Activated CD4-positive, alpha-beta memory T cell treated with anti-CD3 and anti-CD28 coated beads for 36 hours (primary cell): ENCODE measurements around the gene DEFB110. TPM values are rescaled to one million over a fixed set of nuclear protein-coding genes. Genes with fewer than 3 reads are reported as not detected.

Source experiments
- CTCF ChIA-PET: fragments of 350-600 bp; sonication (Branson Sonifier 250); formaldehyde crosslinking; loops from one replicate; lab custom pipeline; 2021; ENCODE audit warnings: antibody characterized with exemption, inconsistent platforms; lab: Charles Lee
- POLR2A ChIA-PET: fragments of 350-600 bp; sonication (Branson Sonifier 250); formaldehyde crosslinking; loops from one replicate; lab custom pipeline; 2021; ENCODE audit warnings: antibody characterized with exemption; lab: Charles Lee
- DNase-seq: peaks from one replicate; pipeline ENCODE4 v3.0.0-alpha.2; 2020
- H3K27ac Mint-ChIP-seq: one replicate; pipeline ENCODE4 v1.8.0; 2021; ENCODE audit warnings: mixed read lengths
- H3K27me3 Mint-ChIP-seq: one replicate; pipeline ENCODE4 v1.8.0; 2021; ENCODE audit warnings: mixed read lengths
- H3K36me3 Mint-ChIP-seq: one replicate; pipeline ENCODE4 v1.8.0; 2021; ENCODE audit warnings: mixed read lengths
- H3K4me1 Mint-ChIP-seq: one replicate; pipeline ENCODE4 v1.8.0; 2021; ENCODE audit warnings: low read depth, mixed read lengths
- H3K4me3 Mint-ChIP-seq: one replicate; pipeline ENCODE4 v1.8.0; 2021; ENCODE audit warnings: mild to moderate bottlenecking, mixed read lengths
- H3K9me3 Mint-ChIP-seq: one replicate; pipeline ENCODE4 v1.8.0; 2021; ENCODE audit warnings: mixed read lengths
- intact Hi-C: fragments of 100-400 bp; cut with micrococcal nuclease; formaldehyde crosslinking; loops from one replicate; pipeline ENCODE4 v1.15.1; 2023
- total RNA-seq, 2 experiments: library from RNA; stranded (reverse); gene quantifications; one replicate each; pipeline ENCODE4 v1.2.3, GENCODE V29; 2021

DEFB110 gene
- total RNA-seq = not detected

GRCh38 chr6:50021894-50022293 is at the start of gene DEFB110:
TSS of gene DEFB110 (minus strand) at chr6:50021994. CDS start at chr6:50021935, 59 bp downstream.
- no peaks in the 10 kb centered on the region for H3K36me3 Mint-ChIP-seq
- H3K4me1 Mint-ChIP-seq = no peaks in the 10 kb centered on the region
- intact Hi-C loops = no loop called here
- POLR2A ChIA-PET = no interaction called here
- no peak within 1 kb of the TSS for H3K27ac Mint-ChIP-seq
- no peaks in the 10 kb centered on the region for H3K27me3 Mint-ChIP-seq
- no peak for DNase-seq
- no peak within 1 kb of the TSS for H3K4me3 Mint-ChIP-seq
- H3K9me3 Mint-ChIP-seq = no peaks in the 10 kb centered on the region
- CTCF ChIA-PET = no interaction called here

- POLR2A ChIA-PET = no interaction called here
- Mint-ChIP-seq H3K36me3 (no peaks in the 10 kb centered on the region), H3K27me3 (no peaks in the 10 kb centered on the region), H3K27ac (no peak overlapping the region), H3K4me3 (no peak overlapping the region), H3K4me1 (no peaks in the 10 kb centered on the region), H3K9me3 (no peaks in the 10 kb centered on the region)
- intact Hi-C loops = no loop called here
- no peak for DNase-seq
- CTCF ChIA-PET = no interaction called here
These were observed 48.3 kb upstream of the DEFB110 start for GRCh38 chr6:50070101-50070500.

DNA sequence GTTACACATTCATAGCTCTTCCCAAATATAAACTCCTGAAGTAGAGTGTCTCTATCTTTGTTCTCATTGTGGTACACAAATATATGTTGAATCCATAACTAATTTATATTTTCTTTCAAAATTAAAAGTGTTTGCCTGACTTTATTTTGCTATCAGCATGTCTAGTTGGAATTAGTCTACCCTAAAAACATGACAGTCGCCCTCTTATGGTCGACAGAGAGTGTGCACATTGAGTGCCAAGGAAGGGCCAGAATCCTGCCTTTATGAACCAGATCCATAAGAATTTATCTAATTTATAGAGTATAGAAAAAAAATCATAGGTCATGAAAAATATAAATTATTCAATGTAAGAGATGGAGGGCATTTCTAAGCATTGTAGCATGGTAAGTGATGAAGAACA is 40.3 kb upstream of the DEFB110 start:
- Mint-ChIP-seq H3K4me3 (no peak overlapping the region), H3K9me3 (peaks cover 4% of the 10 kb centered on the region), H3K36me3 (no peaks in the 10 kb centered on the region), H3K27ac (no peak overlapping the region), H3K4me1 (no peaks in the 10 kb centered on the region), H3K27me3 (no peaks in the 10 kb centered on the region)
- no peak for DNase-seq
- ChIA-PET CTCF (no interaction called here), POLR2A (no interaction called here)
- intact Hi-C loops = no loop called here

DNA sequence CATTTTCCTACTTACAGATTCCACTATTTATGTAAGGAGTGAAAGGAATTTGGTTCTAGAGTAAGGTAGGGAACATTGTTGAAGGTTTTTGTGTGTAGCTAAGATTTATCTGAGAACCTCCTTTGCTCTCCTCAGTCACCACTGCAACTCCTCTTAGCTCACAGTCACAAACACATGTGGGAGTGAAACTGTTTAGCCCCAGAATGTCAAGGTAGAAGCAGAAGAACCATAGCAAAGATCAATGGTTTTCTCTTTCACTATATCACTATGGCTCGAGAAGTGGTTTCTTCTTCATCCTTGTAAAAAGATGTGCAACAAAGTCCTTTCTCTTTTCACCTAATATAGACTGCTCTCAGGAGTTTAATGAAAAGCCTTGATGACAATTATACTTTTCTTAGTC is 34.4 kb upstream of the DEFB110 start:
- no peak for DNase-seq
- intact Hi-C loops = no loop called here
- ChIA-PET CTCF (no interaction called here), POLR2A (no interaction called here)
- no peak overlapping the region for H3K4me3 Mint-ChIP-seq
- no peaks in the 10 kb centered on the region for H3K4me1 Mint-ChIP-seq
- no peaks in the 10 kb centered on the region for H3K27me3 Mint-ChIP-seq
- H3K27ac Mint-ChIP-seq = no peak overlapping the region
- H3K9me3 Mint-ChIP-seq = peaks cover 7% of the 10 kb centered on the region
- H3K36me3 Mint-ChIP-seq = no peaks in the 10 kb centered on the region

DNA sequence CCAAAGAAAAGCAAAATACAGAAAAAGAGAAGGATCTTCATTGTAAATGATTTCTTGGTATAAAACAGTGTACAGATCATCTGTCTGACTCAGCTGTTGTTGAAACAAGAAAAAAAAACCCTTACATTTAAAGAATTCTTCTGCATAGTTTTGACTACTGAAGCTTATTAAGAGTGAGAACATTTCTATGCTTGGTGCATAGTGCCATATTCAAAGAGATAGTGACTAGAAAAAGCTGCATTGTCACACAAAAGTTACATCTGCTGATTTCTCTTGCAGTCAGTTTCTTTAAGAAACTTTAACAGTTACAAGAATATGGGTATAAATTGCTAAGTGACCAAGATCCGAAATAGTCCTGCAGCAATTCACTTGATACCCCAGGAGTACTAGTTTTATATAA is 28.0 kb upstream of the DEFB110 start, which contains the start of gene DEFB112:
TSS of gene DEFB112 (minus strand) at position 101 of the 400 bp plus-strand sequence. CDS start at position 41, 60 bp downstream.
- Mint-ChIP-seq H3K4me1 (no peaks in the 10 kb centered on the region), H3K27me3 (no peaks in the 10 kb centered on the region), H3K36me3 (no peaks in the 10 kb centered on the region), H3K27ac (no peak within 1 kb of the TSS), H3K4me3 (no peak within 1 kb of the TSS), H3K9me3 (no peaks in the 10 kb centered on the region)
- no peak for DNase-seq
- POLR2A ChIA-PET = no interaction called here
- intact Hi-C loops = no loop called here
- CTCF ChIA-PET = no interaction called here

GRCh38 chr6:50047026-50047425 is 25.2 kb upstream of the DEFB110 start:
- H3K36me3 Mint-ChIP-seq = no peaks in the 10 kb centered on the region

DNA sequence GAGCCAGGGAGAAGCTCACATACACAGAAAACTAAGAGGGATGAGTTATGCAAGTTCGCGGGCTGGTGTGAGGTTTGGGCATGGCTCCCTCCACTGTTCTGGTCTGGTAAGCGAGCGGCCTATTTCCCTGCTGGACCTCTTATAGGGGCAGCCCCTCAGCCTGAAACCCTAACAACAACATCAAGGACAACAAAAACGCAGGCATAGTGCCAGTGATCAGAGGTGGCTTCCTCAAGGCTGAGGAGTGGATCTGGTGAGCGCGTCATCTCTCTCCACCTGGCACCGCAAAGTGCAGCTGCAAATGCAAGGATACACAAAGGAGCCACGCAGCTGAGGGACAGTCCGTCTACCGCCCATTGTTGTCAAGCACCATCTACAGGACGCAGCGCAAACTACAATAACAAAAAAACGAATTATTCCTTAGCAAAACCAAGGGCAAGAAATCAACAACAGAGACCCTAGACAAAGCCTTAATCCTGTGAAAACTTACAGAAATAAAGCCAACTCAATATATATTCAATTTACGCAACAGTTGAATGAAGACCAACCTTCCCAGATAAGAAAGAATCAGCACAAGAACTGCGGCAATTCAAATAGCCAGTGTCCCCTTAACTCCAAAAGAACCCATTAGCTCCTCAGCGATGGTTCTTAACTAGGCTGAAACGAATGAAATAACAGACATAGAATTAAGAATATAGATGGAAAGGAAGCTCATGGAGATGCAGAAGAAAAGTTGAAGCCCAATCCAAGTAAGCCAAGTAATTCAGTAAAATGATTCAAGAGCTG is 9.2 kb upstream of the DEFB110 start:
- ChIA-PET POLR2A (no interaction called here), CTCF (interaction anchor here (1.2 kb wide), 1 partner anchor 35 kb away, joined by 3 read pairs; no protein-coding TSS in a partner anchor)
- H3K27ac Mint-ChIP-seq = no peak overlapping the region
- DNase-seq = no peak
- intact Hi-C loops = no loop called here
- no peaks in the 10 kb centered on the region for H3K27me3 Mint-ChIP-seq
- H3K36me3 Mint-ChIP-seq = no peaks in the 10 kb centered on the region
- no peak overlapping the region for H3K4me3 Mint-ChIP-seq
- H3K4me1 Mint-ChIP-seq = no peaks in the 10 kb centered on the region
- H3K9me3 Mint-ChIP-seq = peaks cover 16% of the 10 kb centered on the region

More at GRCh38 chr6:50047026-50047425, 25.2 kb upstream of the DEFB110 start:
- Mint-ChIP-seq H3K27ac (no peak overlapping the region), H3K27me3 (no peaks in the 10 kb centered on the region), H3K4me3 (no peak overlapping the region), H3K4me1 (no peaks in the 10 kb centered on the region), H3K9me3 (no peaks in the 10 kb centered on the region)
- intact Hi-C loops = no loop called here
- ChIA-PET POLR2A (no interaction called here), CTCF (no interaction called here)
- no peak for DNase-seq

GRCh38 chr6:50030350-50030749 is 8.6 kb upstream of the DEFB110 start:
- intact Hi-C loops = no loop called here
- DNase-seq = no peak
- Mint-ChIP-seq H3K4me1 (no peaks in the 10 kb centered on the region), H3K4me3 (no peak overlapping the region), H3K27ac (no peak overlapping the region), H3K36me3 (no peaks in the 10 kb centered on the region), H3K9me3 (peaks cover 15% of the 10 kb centered on the region), H3K27me3 (no peaks in the 10 kb centered on the region)
- CTCF ChIA-PET = no interaction called here
- POLR2A ChIA-PET = no interaction called here

DNA sequence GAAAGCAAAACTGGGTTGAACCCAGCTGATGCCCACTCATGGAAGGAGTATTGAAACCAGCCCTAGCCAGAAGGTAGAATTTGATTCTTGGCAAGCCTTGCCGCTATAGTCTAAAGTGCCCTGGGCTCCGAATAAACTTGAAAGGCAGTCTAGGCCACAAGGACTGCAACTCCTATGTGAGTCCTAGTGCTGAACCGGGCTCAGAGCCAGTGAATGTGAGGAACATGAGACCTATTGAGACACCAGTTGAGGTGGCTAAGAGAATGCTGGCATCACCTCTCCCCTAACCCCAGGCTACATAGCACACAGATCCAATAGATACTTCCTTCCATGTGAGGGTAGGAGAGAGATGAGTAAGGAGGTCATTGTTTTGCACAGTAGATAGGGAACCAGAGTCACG is 3.5 kb upstream of the DEFB110 start:
- Mint-ChIP-seq H3K4me1 (no peaks in the 10 kb centered on the region), H3K4me3 (no peak overlapping the region), H3K36me3 (no peaks in the 10 kb centered on the region), H3K27me3 (no peaks in the 10 kb centered on the region), H3K9me3 (no peaks in the 10 kb centered on the region), H3K27ac (no peak overlapping the region)
- ChIA-PET CTCF (no interaction called here), POLR2A (no interaction called here)
- DNase-seq = no peak
- intact Hi-C loops = no loop called here

DNA sequence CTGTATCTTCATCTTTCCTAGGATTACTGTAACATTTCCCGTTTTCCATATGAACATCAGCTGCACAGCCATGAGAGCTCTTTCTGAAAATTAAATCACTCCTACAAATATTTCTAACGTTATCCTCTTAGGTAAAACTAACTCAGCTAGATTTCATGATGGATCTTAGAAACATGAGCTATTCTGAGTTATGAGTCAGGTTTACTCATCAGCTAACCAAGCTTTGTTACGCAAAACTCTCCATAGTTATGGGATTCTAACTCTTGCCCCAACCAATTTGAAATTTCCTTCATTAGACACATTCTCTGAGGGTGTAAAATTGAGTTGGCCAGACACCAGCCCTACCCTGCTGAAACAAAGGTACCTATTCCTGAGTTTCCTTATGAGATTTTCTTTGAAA is 14.0 kb downstream of the DEFB110 start:
- intact Hi-C loops = no loop called here
- no peaks in the 10 kb centered on the region for H3K4me1 Mint-ChIP-seq

GRCh38 chr6:50003139-50003538 is 18.7 kb downstream of the DEFB110 start:
- Mint-ChIP-seq H3K27me3 (no peaks in the 10 kb centered on the region), H3K9me3 (peaks cover 5% of the 10 kb centered on the region), H3K4me1 (no peaks in the 10 kb centered on the region), H3K4me3 (no peak overlapping the region), H3K27ac (no peak overlapping the region), H3K36me3 (no peaks in the 10 kb centered on the region)
- intact Hi-C loops = no loop called here
- POLR2A ChIA-PET = no interaction called here
- CTCF ChIA-PET = no interaction called here
- DNase-seq = no peak

More for the DNA sequence above, 14.0 kb downstream of the DEFB110 start:
- ChIA-PET POLR2A (no interaction called here), CTCF (no interaction called here)
- Mint-ChIP-seq H3K36me3 (no peaks in the 10 kb centered on the region), H3K4me3 (no peak overlapping the region), H3K9me3 (peaks cover 8% of the 10 kb centered on the region), H3K27me3 (no peaks in the 10 kb centered on the region), H3K27ac (no peak overlapping the region)
- no peak for DNase-seq

GRCh38 chr6:49995278-49995677 is 26.5 kb downstream of the DEFB110 start:
- H3K36me3 Mint-ChIP-seq = no peaks in the 10 kb centered on the region
- H3K4me1 Mint-ChIP-seq = no peaks in the 10 kb centered on the region
- H3K27ac Mint-ChIP-seq = no peak overlapping the region
- DNase-seq = no peak
- no peak overlapping the region for H3K4me3 Mint-ChIP-seq
- H3K9me3 Mint-ChIP-seq = peaks cover 2% of the 10 kb centered on the region
- H3K27me3 Mint-ChIP-seq = no peaks in the 10 kb centered on the region
- ChIA-PET POLR2A (no interaction called here), CTCF (no interaction called here)
- intact Hi-C loops = no loop called here

DNA sequence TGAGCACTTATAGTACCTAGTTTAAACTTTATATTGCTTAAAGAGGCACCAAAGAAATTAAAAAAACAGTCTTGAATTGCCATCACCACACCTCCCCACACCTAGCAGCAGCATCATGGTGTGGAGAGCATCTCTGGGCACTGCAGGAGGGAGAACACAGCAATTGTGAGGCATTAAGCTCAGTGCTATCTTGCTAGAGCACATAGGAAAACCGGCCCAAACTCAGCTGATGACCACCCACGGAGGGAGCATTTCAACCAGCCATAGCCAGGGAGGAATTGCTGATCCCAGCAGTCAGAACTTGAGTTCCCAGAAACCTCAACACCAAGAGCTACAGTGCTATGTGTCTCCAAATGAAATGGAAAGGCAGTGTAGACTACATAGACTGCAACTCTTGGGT is 32.9 kb downstream of the DEFB110 start:
- no peaks in the 10 kb centered on the region for H3K36me3 Mint-ChIP-seq
- ChIA-PET POLR2A (no interaction called here), CTCF (no interaction called here)
- H3K27ac Mint-ChIP-seq = no peak overlapping the region
- H3K4me1 Mint-ChIP-seq = no peaks in the 10 kb centered on the region
- peaks cover 2% of the 10 kb centered on the region for H3K9me3 Mint-ChIP-seq
- no peaks in the 10 kb centered on the region for H3K27me3 Mint-ChIP-seq
- DNase-seq = no peak
- no peak overlapping the region for H3K4me3 Mint-ChIP-seq
- intact Hi-C loops = no loop called here
